Upper lobe of left lung (tissue), 4 donors: Measurements from ENCODE around the gene LRCH1.

Source experiments
- POLR2A ChIP-seq, 4 donors: fragments of 450-650 bp; IDR thresholded peaks; one replicate each; pipeline ENCODE4 v1.5.1; 2016 to 2017; ENCODE audit warnings: antibody characterized with exemption in 4 of 4, mild to moderate bottlenecking in 2 of 4
- TF ChIP-seq, protein P1 (sequence below), 6 experiments: fragments of 450-650 bp in 4 of 6; fragments of 200-600 bp in 2 of 6; sonication (generic) in 2 of 6; IDR thresholded peaks; one replicate each; pipeline ENCODE4 v1.5.1; 2016 to 2019; ENCODE audit warnings: antibody characterized with exemption in 6 of 6

DNA sequence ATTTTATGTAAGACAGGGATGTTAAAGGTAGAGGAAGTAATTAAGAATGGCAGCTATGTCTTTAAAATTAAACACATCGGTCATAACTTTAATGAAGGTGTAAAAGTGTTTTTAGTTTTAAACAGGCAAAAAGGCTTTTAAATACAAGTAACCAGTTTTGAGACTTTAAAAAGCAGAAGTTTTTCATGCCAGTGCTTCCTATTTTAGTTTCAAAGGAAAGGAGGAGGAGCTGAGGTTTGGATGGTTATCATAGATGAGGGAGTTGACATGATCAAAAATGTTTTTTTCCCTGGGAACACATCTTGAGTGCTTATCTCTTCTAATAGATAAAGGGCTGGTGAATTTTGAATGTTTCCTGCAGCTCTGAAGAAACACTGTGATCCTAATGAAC lies 42.9 kb downstream of the LRCH1 start:
- TF ChIP-seq, protein P1, sequence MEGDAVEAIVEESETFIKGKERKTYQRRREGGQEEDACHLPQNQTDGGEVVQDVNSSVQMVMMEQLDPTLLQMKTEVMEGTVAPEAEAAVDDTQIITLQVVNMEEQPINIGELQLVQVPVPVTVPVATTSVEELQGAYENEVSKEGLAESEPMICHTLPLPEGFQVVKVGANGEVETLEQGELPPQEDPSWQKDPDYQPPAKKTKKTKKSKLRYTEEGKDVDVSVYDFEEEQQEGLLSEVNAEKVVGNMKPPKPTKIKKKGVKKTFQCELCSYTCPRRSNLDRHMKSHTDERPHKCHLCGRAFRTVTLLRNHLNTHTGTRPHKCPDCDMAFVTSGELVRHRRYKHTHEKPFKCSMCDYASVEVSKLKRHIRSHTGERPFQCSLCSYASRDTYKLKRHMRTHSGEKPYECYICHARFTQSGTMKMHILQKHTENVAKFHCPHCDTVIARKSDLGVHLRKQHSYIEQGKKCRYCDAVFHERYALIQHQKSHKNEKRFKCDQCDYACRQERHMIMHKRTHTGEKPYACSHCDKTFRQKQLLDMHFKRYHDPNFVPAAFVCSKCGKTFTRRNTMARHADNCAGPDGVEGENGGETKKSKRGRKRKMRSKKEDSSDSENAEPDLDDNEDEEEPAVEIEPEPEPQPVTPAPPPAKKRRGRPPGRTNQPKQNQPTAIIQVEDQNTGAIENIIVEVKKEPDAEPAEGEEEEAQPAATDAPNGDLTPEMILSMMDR (IDR thresholded peaks at IDR 0.05), result no peak
- TF ChIP-seq POLR2A (IDR thresholded peaks at IDR 0.05), result no peak
